ENCODE measurements around the gene DISC1. TPM values are rescaled to one million over a fixed set of nuclear protein-coding genes. Genes with fewer than 3 reads are reported as not detected.

Gene DISC1
- polyA plus RNA-seq, 1 donor from 2014 or later = 0.84 TPM

DNA sequence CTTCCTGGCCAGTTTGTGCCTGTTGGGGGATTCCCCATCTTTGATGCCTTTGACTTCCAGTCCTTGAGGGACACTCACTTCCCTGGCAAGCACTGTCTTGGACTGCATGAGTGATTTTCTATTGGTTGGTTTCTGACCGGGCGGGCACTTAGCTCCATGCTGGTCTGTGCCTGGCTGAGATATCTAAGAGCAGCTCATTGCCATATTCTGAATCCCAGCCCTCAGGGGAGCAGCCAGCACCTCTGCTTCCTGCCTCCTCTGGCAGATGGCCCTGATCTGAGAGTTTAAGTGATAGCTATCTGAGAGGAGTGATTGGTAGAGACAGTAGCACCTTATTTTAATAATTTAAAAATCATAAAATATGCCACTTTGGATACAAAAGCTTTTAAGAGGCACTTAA, 52.5 kb downstream of the DISC1 start:
- no peaks in the 10 kb centered on the region for H3K36me3 ChIP-seq (ENCODE audit: insufficient read depth, low read length)
- no peaks in the 10 kb centered on the region for H3F3A ChIP-seq (ENCODE audit: insufficient read depth, low read length, poor library complexity, severe bottlenecking)
- no peaks in the 10 kb centered on the region for H4K20me1 ChIP-seq (ENCODE audit: insufficient read depth)
- no peaks in the 10 kb centered on the region for H3K9me3 ChIP-seq (ENCODE audit: low read length)
- no peak overlapping the region for H2AFZ ChIP-seq (ENCODE audit: low read depth, low read length)
- H3K9me2 ChIP-seq (ENCODE audit: insufficient read depth, low read length) = no peaks in the 10 kb centered on the region
- H3K27ac ChIP-seq (ENCODE audit: low read length) = no peak overlapping the region
- TF ChIP-seq RAD21 (conservative IDR thresholded peaks at IDR 0.05) (no peak), POLR2AphosphoS5 (IDR thresholded peaks at IDR 0.05) (no peak), TAF1 (IDR thresholded peaks at IDR 0.05; ENCODE audit: low read depth) (no peak), MXI1 (conservative IDR thresholded peaks at IDR 0.05; ENCODE audit: poor library complexity, severe bottlenecking) (no peak), EZH2 (IDR thresholded peaks at IDR 0.05; ENCODE audit: borderline replicate concordance, insufficient read depth, low read length, poor library complexity, severe bottlenecking) (no peak), EP300 (conservative IDR thresholded peaks at IDR 0.05; ENCODE audit: poor library complexity, severe bottlenecking) (no peak), SMC3 (conservative IDR thresholded peaks at IDR 0.05; ENCODE audit: poor library complexity) (no peak)
- TF ChIP-seq, protein P1, sequence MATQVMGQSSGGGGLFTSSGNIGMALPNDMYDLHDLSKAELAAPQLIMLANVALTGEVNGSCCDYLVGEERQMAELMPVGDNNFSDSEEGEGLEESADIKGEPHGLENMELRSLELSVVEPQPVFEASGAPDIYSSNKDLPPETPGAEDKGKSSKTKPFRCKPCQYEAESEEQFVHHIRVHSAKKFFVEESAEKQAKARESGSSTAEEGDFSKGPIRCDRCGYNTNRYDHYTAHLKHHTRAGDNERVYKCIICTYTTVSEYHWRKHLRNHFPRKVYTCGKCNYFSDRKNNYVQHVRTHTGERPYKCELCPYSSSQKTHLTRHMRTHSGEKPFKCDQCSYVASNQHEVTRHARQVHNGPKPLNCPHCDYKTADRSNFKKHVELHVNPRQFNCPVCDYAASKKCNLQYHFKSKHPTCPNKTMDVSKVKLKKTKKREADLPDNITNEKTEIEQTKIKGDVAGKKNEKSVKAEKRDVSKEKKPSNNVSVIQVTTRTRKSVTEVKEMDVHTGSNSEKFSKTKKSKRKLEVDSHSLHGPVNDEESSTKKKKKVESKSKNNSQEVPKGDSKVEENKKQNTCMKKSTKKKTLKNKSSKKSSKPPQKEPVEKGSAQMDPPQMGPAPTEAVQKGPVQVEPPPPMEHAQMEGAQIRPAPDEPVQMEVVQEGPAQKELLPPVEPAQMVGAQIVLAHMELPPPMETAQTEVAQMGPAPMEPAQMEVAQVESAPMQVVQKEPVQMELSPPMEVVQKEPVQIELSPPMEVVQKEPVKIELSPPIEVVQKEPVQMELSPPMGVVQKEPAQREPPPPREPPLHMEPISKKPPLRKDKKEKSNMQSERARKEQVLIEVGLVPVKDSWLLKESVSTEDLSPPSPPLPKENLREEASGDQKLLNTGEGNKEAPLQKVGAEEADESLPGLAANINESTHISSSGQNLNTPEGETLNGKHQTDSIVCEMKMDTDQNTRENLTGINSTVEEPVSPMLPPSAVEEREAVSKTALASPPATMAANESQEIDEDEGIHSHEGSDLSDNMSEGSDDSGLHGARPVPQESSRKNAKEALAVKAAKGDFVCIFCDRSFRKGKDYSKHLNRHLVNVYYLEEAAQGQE (IDR thresholded peaks at IDR 0.05; ENCODE audit: borderline replicate concordance) = no peak
- TF ChIP-seq, protein P2, sequence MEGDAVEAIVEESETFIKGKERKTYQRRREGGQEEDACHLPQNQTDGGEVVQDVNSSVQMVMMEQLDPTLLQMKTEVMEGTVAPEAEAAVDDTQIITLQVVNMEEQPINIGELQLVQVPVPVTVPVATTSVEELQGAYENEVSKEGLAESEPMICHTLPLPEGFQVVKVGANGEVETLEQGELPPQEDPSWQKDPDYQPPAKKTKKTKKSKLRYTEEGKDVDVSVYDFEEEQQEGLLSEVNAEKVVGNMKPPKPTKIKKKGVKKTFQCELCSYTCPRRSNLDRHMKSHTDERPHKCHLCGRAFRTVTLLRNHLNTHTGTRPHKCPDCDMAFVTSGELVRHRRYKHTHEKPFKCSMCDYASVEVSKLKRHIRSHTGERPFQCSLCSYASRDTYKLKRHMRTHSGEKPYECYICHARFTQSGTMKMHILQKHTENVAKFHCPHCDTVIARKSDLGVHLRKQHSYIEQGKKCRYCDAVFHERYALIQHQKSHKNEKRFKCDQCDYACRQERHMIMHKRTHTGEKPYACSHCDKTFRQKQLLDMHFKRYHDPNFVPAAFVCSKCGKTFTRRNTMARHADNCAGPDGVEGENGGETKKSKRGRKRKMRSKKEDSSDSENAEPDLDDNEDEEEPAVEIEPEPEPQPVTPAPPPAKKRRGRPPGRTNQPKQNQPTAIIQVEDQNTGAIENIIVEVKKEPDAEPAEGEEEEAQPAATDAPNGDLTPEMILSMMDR (IDR thresholded peaks at IDR 0.05; ENCODE audit: poor library complexity, severe bottlenecking) = no peak
- H3K79me2 ChIP-seq (replicated peaks; ENCODE audit: insufficient read depth, low read length) = no peaks in the 10 kb centered on the region
- H3K27me3 ChIP-seq (ENCODE audit: insufficient read depth, low read depth, low read length) = no peaks in the 10 kb centered on the region
- no peak overlapping the region for H3K4me2 ChIP-seq (ENCODE audit: low read length)
- no peak overlapping the region for H3K4me3 ChIP-seq (ENCODE audit: low read length)
- H3K9ac ChIP-seq (ENCODE audit: low read length) = no peak overlapping the region

DNA sequence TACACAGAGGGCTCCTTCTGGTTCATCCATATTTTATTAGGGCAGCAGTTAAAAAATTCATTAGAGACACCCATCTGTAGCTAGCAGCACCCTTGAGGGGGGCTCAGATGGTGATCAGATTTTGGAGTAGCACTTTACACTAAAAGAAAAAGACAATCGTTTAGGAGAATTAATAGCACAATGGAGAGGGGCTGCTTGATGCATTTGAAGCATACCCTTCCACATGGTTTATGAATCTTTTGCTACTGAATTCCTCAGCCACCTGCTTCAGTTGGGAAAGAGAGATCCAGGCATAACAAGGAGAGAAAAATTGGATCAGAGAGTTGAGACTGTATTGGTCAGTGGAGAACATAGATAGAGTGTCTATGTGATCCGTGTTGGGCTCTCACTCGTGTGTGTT, 54.4 kb downstream of the DISC1 start:
- no peaks in the 10 kb centered on the region for H3K36me3 ChIP-seq (ENCODE audit: insufficient read depth, low read length)
- no peak overlapping the region for H3K4me3 ChIP-seq (ENCODE audit: low read length)
- no peak overlapping the region for H2AFZ ChIP-seq (ENCODE audit: low read depth, low read length)
- H3F3A ChIP-seq (ENCODE audit: insufficient read depth, low read length, poor library complexity, severe bottlenecking) = no peaks in the 10 kb centered on the region
- H3K27me3 ChIP-seq (ENCODE audit: insufficient read depth, low read depth, low read length) = no peaks in the 10 kb centered on the region
- no peak overlapping the region for H3K27ac ChIP-seq (ENCODE audit: low read length)
- H3K9ac ChIP-seq (ENCODE audit: low read length) = no peak overlapping the region
- no peak overlapping the region for H3K4me2 ChIP-seq (ENCODE audit: low read length)
- no peaks in the 10 kb centered on the region for H3K9me3 ChIP-seq (ENCODE audit: low read length)
- H3K79me2 ChIP-seq (replicated peaks; ENCODE audit: insufficient read depth, low read length) = no peaks in the 10 kb centered on the region
- no peaks in the 10 kb centered on the region for H4K20me1 ChIP-seq (ENCODE audit: insufficient read depth)
- TF ChIP-seq, protein P2 (IDR thresholded peaks at IDR 0.05; ENCODE audit: poor library complexity, severe bottlenecking) = no peak
- no peak for TF ChIP-seq EZH2 (IDR thresholded peaks at IDR 0.05; ENCODE audit: borderline replicate concordance, insufficient read depth, low read length, poor library complexity, severe bottlenecking)
- no peak for TF ChIP-seq RAD21 (conservative IDR thresholded peaks at IDR 0.05)
- no peak for TF ChIP-seq MXI1 (conservative IDR thresholded peaks at IDR 0.05; ENCODE audit: poor library complexity, severe bottlenecking)
- TF ChIP-seq POLR2AphosphoS5 (IDR thresholded peaks at IDR 0.05) = no peak
- no peak for TF ChIP-seq TAF1 (IDR thresholded peaks at IDR 0.05; ENCODE audit: low read depth)
- no peak for TF ChIP-seq EP300 (conservative IDR thresholded peaks at IDR 0.05; ENCODE audit: poor library complexity, severe bottlenecking)
- no peak for TF ChIP-seq SMC3 (conservative IDR thresholded peaks at IDR 0.05; ENCODE audit: poor library complexity)
- TF ChIP-seq, protein P1 (IDR thresholded peaks at IDR 0.05; ENCODE audit: borderline replicate concordance) = no peak
- H3K9me2 ChIP-seq (ENCODE audit: insufficient read depth, low read length) = no peaks in the 10 kb centered on the region

Measured in neural cell (in vitro differentiated cells).